A549 (cell line): ENCODE data around the gene EYA2. TPM values are rescaled to one million over a fixed set of nuclear protein-coding genes. Genes with fewer than 3 reads are reported as not detected.

ENCODE experiments used
- ATAC-seq, 2 experiments: fragments of 200-7000 bp in 1 of 2; fragments of >200 bp in 1 of 2; cut with Nextera tagmentation in 1 of 2; cut with Tn5 transposase in 1 of 2; 3 replicates each; pipeline versions ENCODE4 v1.8.0 to v1.9.1; 2018 to 2020; ENCODE audit warnings: mild to moderate bottlenecking in 1 of 2, moderate library complexity in 1 of 2
- CTCF ChIA-PET: fragments of 300-600 bp; sonication (Branson Sonifier 250); formaldehyde crosslinking; extraction: SDS; loops from one replicate; lab custom pipeline; 2021; ENCODE audit warnings: antibody characterized with exemption, inconsistent platforms; lab: Yijun Ruan, JAX
- POLR2A ChIA-PET: fragments of 350-600 bp; formaldehyde crosslinking; extraction: SDS; loops from one replicate; lab custom pipeline; 2021; ENCODE audit warnings: antibody characterized with exemption, inconsistent platforms; lab: Yijun Ruan, JAX
- DNase-seq, 2 experiments: peaks; one replicate each; pipeline versions ENCODE4 v3.0.0 to v3.0.0-alpha.2; 2011 to 2016; ENCODE audit warnings: low read depth in 1 of 2, low spot score in 1 of 2
- FAIRE-seq: peaks from 2 replicates; lab custom pipeline; 2011; peaks lifted over from hg19 to GRCh38; lab: Jason Lieb, UNC
- H3K27ac ChIP-seq, 2 experiments: fragments of >200 bp; sonication (Bioruptor Twin); formaldehyde crosslinking; 3 replicates each; pipeline ENCODE4 v1.5.1; 2016 to 2017
- H3K4me1 ChIP-seq: fragments of >200 bp; sonication (Bioruptor Twin); formaldehyde crosslinking; 3 replicates; pipeline ENCODE4 v1.6.1; 2016
- H3K4me2 ChIP-seq: fragments of >200 bp; sonication (Bioruptor Twin); formaldehyde crosslinking; 3 replicates; pipeline ENCODE4 v1.6.1; 2016
- H3K4me3 ChIP-seq: fragments of >200 bp; sonication (Bioruptor Twin); formaldehyde crosslinking; 3 replicates; pipeline ENCODE4 v1.5.1; 2016
- H3K9me3 ChIP-seq: fragments of >200 bp; sonication (Bioruptor Twin); formaldehyde crosslinking; 3 replicates; pipeline ENCODE4 v1.6.1; 2016
- ATOH8 ChIP-seq: fragments of 250-450 bp; sonication (Bioruptor Pico); IDR thresholded peaks from 2 replicates; pipeline ENCODE4 v1.5.0; 2020; ENCODE audit warnings: low read depth, mild to moderate bottlenecking, moderate library complexity
- BHLHE40 ChIP-seq: IDR thresholded peaks from 2 replicates; pipeline ENCODE4 v1.6.1; 2012; ENCODE audit warnings: low read depth, low read length, inconsistent platforms
- CBX8 ChIP-seq: fragments of 200-600 bp; sonication (generic); IDR thresholded peaks from 2 replicates; pipeline ENCODE4 v1.6.1; 2016
- CEBPB ChIP-seq, 2 experiments: fragments of >200 bp in 1 of 2; sonication (Bioruptor Twin) in 1 of 2; formaldehyde crosslinking in 1 of 2; IDR thresholded peaks; 2 replicates each; pipeline ENCODE4 v1.6.1; 2012 to 2016
- CHD2 ChIP-seq: fragments of 150-350 bp; IDR thresholded peaks from 2 replicates; pipeline ENCODE4 v1.6.1; 2014; ENCODE audit warnings: low read length; ENCODE audit not compliant: partially characterized antibody
- CHD4 ChIP-seq: fragments of 200-600 bp; sonication (generic); IDR thresholded peaks from 2 replicates; pipeline ENCODE4 v1.6.1; 2016; ENCODE audit warnings: antibody characterized with exemption, mild to moderate bottlenecking, borderline replicate concordance
- EHMT2 ChIP-seq: fragments of 200-600 bp; sonication (generic); IDR thresholded peaks from 2 replicates; pipeline ENCODE4 v1.6.1; 2016; ENCODE audit warnings: antibody characterized with exemption, low read depth, mild to moderate bottlenecking, moderate library complexity
- FOSB ChIP-seq: fragments of 250-450 bp; sonication (Bioruptor Pico); IDR thresholded peaks from 2 replicates; pipeline ENCODE4 v1.5.0; 2020; ENCODE audit warnings: mild to moderate bottlenecking, moderate library complexity
- FOSL2 ChIP-seq, 2 experiments: fragments of 450-650 bp in 1 of 2; fragments of >200 bp in 1 of 2; sonication (Bioruptor Twin) in 1 of 2; formaldehyde crosslinking; IDR thresholded peaks; 2 replicates each; pipeline versions ENCODE4 v1.5.0 to v1.6.1; 2016 to 2020; ENCODE audit warnings: mild to moderate bottlenecking in 1 of 2, moderate library complexity in 1 of 2
- FOXS1 ChIP-seq: fragments of 250-450 bp; sonication (Bioruptor Pico); IDR thresholded peaks from 2 replicates; pipeline ENCODE4 v1.5.0; 2020; ENCODE audit warnings: mild to moderate bottlenecking, moderate library complexity
- HDAC2 ChIP-seq: fragments of 200-600 bp; sonication (generic); IDR thresholded peaks from 2 replicates; pipeline ENCODE4 v1.6.1; 2016
- HMGXB4 ChIP-seq: fragments of 250-450 bp; sonication (Bioruptor Pico); IDR thresholded peaks from 2 replicates; pipeline ENCODE4 v1.5.0; 2021; ENCODE audit warnings: mild to moderate bottlenecking, moderate library complexity, borderline replicate concordance
- HOXB5 ChIP-seq: fragments of 250-450 bp; sonication (Bioruptor Pico); IDR thresholded peaks from 2 replicates; pipeline ENCODE4 v1.5.0; 2020; ENCODE audit warnings: mild to moderate bottlenecking, moderate library complexity
- JUN ChIP-seq, 2 experiments: fragments of >200 bp; sonication (Bioruptor Twin); formaldehyde crosslinking; IDR thresholded peaks; 2 replicates in 1 of 2; 3 replicates in 1 of 2; pipeline ENCODE4 v1.6.1; 2016 to 2017
- JUNB ChIP-seq: fragments of >200 bp; sonication (Bioruptor Twin); formaldehyde crosslinking; IDR thresholded peaks from 2 replicates; pipeline ENCODE4 v1.6.1; 2016
- MAFK ChIP-seq: fragments of 450-650 bp; IDR thresholded peaks from 2 replicates; pipeline ENCODE4 v1.6.1; 2014; ENCODE audit not compliant: partially characterized antibody
- MYC ChIP-seq: IDR thresholded peaks from 2 replicates; pipeline ENCODE4 v1.6.1; 2012; ENCODE audit warnings: mild to moderate bottlenecking, inconsistent platforms, low read length, improper control_type of control experiment, borderline replicate concordance
- NR3C1 ChIP-seq: fragments of >200 bp; sonication (Bioruptor Twin); formaldehyde crosslinking; IDR thresholded peaks from 3 replicates; pipeline ENCODE4 v1.6.1; 2017
- PHF8 ChIP-seq: fragments of 200-600 bp; sonication (generic); IDR thresholded peaks from 2 replicates; pipeline ENCODE4 v1.6.1; 2016; ENCODE audit warnings: low read depth, mild to moderate bottlenecking, antibody characterized with exemption, moderate library complexity, borderline replicate concordance
- POLR2AphosphoS2 ChIP-seq: conservative IDR thresholded peaks from 2 replicates; pipeline ENCODE4 v1.6.1; 2012; ENCODE audit warnings: low read length, improper control_type of control experiment, inconsistent platforms
- RAD21 ChIP-seq, 2 experiments: fragments of >200 bp in 1 of 2; sonication (Bioruptor Twin) in 1 of 2; formaldehyde crosslinking in 1 of 2; IDR thresholded peaks in 1 of 2; conservative IDR thresholded peaks in 1 of 2; 2 replicates in 1 of 2; 3 replicates in 1 of 2; pipeline ENCODE4 v1.6.1; 2012 to 2018; ENCODE audit warnings: inconsistent platforms in 1 of 2
- RARB ChIP-seq: fragments of 250-450 bp; sonication (Bioruptor Pico); IDR thresholded peaks from 2 replicates; pipeline ENCODE4 v1.8.0; 2021; ENCODE audit warnings: mild to moderate bottlenecking, moderate library complexity
- RNF2 ChIP-seq: fragments of 200-600 bp; sonication (generic); IDR thresholded peaks from 2 replicates; pipeline ENCODE4 v1.6.1; 2016; ENCODE audit warnings: low read depth, mild to moderate bottlenecking, antibody characterized with exemption, moderate library complexity, borderline replicate concordance
- SMC3 ChIP-seq: fragments of >200 bp; sonication (Bioruptor Twin); formaldehyde crosslinking; IDR thresholded peaks from 3 replicates; pipeline ENCODE4 v1.6.1; 2018; ENCODE audit warnings: inconsistent platforms
- TFCP2L1 ChIP-seq: fragments of 250-450 bp; sonication (Bioruptor Pico); IDR thresholded peaks from 2 replicates; pipeline ENCODE4 v1.5.0; 2021; ENCODE audit warnings: mild to moderate bottlenecking
- USF2 ChIP-seq: fragments of 450-650 bp; IDR thresholded peaks from 2 replicates; pipeline ENCODE4 v1.6.1; 2014; ENCODE audit warnings: antibody characterized with exemption
- ZNF302 ChIP-seq: fragments of 250-450 bp; sonication (Bioruptor Pico); IDR thresholded peaks from 2 replicates; pipeline ENCODE4 v1.9.0; 2021; ENCODE audit warnings: inconsistent platforms, mild to moderate bottlenecking, moderate library complexity
- ZSCAN20 ChIP-seq: fragments of 250-450 bp; sonication (Bioruptor Pico); IDR thresholded peaks from 2 replicates; pipeline ENCODE4 v1.8.0; 2022; ENCODE audit warnings: mild to moderate bottlenecking, moderate library complexity
- WGBS: methylation state at CpG from one replicate; pipeline ENCODE4 v1.1.6; 2017; ENCODE audit errors: missing lambda C conversion rate; 5-methylcytosine and 5-hydroxymethylcytosine counted together
- polyA plus RNA-seq, 4 experiments: library from polyadenylated mRNA; depleted of rRNA in 3 of 4; stranded (reverse); fragments of >200 nt; fragmentation: RNase III in 1 of 4; extraction: RNeasy Plus Mini Kit Qiagen cat#74134 plus additional on column Dnase treatment in 1 of 4; gene quantifications; 2 replicates in 3 of 4; 3 replicates in 1 of 4; pipeline ENCODE4 v1.2.3, GENCODE V29; 2011 to 2017

Gene EYA2
- polyA plus RNA-seq, 2 of the 4 experiments (the other 2 are of a cell fraction), result 4.5 to 4.6 TPM

- TF ChIP-seq JUNB (peak; percentile 82), FOXS1 (CRISPR knock-in tag) (no peak), ZNF302 (0 out of 2 replicates have a peak, but pooled peaks have one; percentile 37), CBX8 (no peak), FOSB (CRISPR knock-in tag) (peak; percentile 65; the same call in 1 of the 2 replicates), ZSCAN20 (CRISPR knock-in tag) (no peak), MYC (0 out of 2 replicates have a peak, but pooled peaks have one; percentile 10), FOSL2 (IDR thresholded peaks at IDR 0.05) (peak; percentile 73; the same call in 1 of the 2 replicates), FOSL2 (CRISPR knock-in tag; IDR thresholded peaks at IDR 0.05) (peak; percentile 94), TFCP2L1 (CRISPR knock-in tag) (no peak), MAFK (peak; percentile 56)
Observed at GRCh38 chr20:46954490-46955038, 59.9 kb downstream of the EYA2 start (continued).

GRCh38 chr20:46955601-46956556 lies 61.2 kb downstream of the EYA2 start:
- Histone ChIP-seq H3K4me1 (peaks cover 37% of the 10 kb centered on the region), H3K9me3 (peaks cover 26% of the 10 kb centered on the region), H3K4me3 (no peak overlapping the region), H3K4me2 (peak overlapping the region; percentile 92), H3K27ac (peak overlapping the region; percentile 27 to 74)
- TF ChIP-seq CHD4 (0 out of 2 replicates have a peak, but pooled peaks have one; percentile 38), HMGXB4 (CRISPR knock-in tag) (no peak), CEBPB (IDR thresholded peaks at IDR 0.05) (no peak)
- ChIA-PET POLR2A (no interaction called here), CTCF (interaction anchor here (0.7 to 1.4 kb wide), 3 partner anchors 12 to 428 kb away, joined by 3 read pairs; no protein-coding TSS in a partner anchor)
- ATAC-seq (no peak), DNase-seq (no peak), FAIRE-seq (no peak)
- 55% methylated on average over 2 of the region's 2 CpGs for WGBS

- Histone ChIP-seq H3K4me1 (peaks cover 41% of the 10 kb centered on the region), H3K9me3 (peaks cover 26% of the 10 kb centered on the region), H3K4me2 (peak overlapping the region; percentile 81), H3K4me3 (no peak overlapping the region; the same call in 2 of the 3 replicates), H3K27ac (peak overlapping the region; percentile 71 to 86)
- CTCF ChIA-PET, result interaction anchor here (0.8 to 2.0 kb wide), 4 partner anchors 193 to 425 kb away, joined by 3 to 6 read pairs (median 4); no protein-coding TSS in a partner anchor
- DNase-seq, result peak; percentile 80 to 94
- FAIRE-seq, result peak; percentile 86
- ATAC-seq, result peak; percentile 91 to 92
- POLR2A ChIA-PET, result interaction anchor here (0.6 kb wide), 1 partner anchor 12 kb away, joined by 3 read pairs; no protein-coding TSS in a partner anchor
- under 1% methylated on average over 13 of the region's 13 CpGs for WGBS
- peak; percentile 46 to 82; a peak in 3 of 4 replicates for TF ChIP-seq CEBPB (IDR thresholded peaks at IDR 0.05)
- TF ChIP-seq ATOH8 (CRISPR knock-in tag), result peak; percentile 71; the same call in 1 of the 2 replicates
- 0 out of 2 replicates have a peak, but pooled peaks have one; percentile 59 for TF ChIP-seq HOXB5
- TF ChIP-seq USF2, result no peak
- TF ChIP-seq TFCP2L1 (CRISPR knock-in tag), result no peak
- no peak for TF ChIP-seq NR3C1
- peak; percentile 30; the same call in 2 of the 3 replicates for TF ChIP-seq SMC3
- no peak for TF ChIP-seq PHF8
- TF ChIP-seq POLR2AphosphoS2, result no peak
- no peak for TF ChIP-seq FOSB (CRISPR knock-in tag)
- no peak for TF ChIP-seq RNF2
- no peak for TF ChIP-seq CHD2
- TF ChIP-seq BHLHE40, result peak; percentile 76
- TF ChIP-seq HDAC2, result no peak
- no peak for TF ChIP-seq EHMT2
- TF ChIP-seq MAFK, result peak; percentile 58
- peak; percentile 92 to 93 for TF ChIP-seq JUN (IDR thresholded peaks at IDR 0.05)
- TF ChIP-seq RAD21 (conservative IDR thresholded peaks at IDR 0.05 in 1 of 2, IDR thresholded peaks at IDR 0.05 in 1 of 2), result peak; percentile 34 to 47
- TF ChIP-seq RARB (CRISPR knock-in tag), result no peak
Observed at GRCh38 chr20:46959081-46959692, 64.5 kb downstream of the EYA2 start.
